Measurements from ENCODE around the gene BAG5.
"Not testable (repeated sequence)": the region's sequence is repeated elsewhere in the genome, so short reads cannot be mapped to it uniquely, and the experiment has no call there.

Gene BAG5

DNA sequence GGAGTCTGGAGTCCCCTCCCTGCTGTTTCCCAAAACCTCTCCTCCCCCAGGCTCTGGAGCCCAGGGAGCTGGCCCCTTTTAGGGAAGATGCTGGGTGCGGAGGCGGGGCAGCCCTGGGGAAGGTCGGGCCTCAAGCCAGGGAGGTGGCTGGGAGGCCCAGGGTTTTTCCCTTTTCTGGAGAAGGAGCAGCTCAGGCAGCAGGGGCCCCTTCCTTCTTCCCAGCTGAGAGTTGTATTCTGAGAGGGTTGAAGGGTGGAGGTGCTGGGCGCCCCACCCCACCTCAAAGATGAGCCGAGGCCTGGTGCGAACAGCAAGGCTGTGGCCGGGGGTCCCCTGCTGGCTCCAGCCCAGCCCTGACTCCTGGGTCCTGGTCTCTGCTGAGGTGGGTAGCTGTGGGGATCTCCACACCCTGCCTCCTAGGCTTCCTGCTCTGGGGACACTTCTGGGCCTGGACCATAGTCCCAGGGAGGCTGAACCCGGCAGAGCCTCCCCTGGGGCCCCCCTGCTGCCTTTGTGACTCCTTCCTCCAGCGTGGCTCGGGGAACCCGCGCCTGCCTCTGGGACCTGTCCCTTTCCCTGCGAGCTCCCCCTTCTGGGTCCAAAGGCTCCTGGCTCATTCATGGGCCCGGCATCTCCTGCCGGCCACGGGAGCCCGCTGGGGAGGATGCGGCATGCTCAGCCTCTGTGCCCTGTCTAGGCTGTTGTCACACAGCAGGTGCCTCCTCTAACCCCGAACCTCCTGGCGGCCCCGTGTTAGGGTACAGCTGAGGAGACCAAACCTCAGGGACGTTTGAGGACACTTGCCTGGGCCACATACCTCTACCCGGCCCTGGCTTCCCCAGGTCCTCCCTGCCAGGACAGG is 29.1 kb downstream of the BAG5 start:
- no peak for DNase-seq

DNA sequence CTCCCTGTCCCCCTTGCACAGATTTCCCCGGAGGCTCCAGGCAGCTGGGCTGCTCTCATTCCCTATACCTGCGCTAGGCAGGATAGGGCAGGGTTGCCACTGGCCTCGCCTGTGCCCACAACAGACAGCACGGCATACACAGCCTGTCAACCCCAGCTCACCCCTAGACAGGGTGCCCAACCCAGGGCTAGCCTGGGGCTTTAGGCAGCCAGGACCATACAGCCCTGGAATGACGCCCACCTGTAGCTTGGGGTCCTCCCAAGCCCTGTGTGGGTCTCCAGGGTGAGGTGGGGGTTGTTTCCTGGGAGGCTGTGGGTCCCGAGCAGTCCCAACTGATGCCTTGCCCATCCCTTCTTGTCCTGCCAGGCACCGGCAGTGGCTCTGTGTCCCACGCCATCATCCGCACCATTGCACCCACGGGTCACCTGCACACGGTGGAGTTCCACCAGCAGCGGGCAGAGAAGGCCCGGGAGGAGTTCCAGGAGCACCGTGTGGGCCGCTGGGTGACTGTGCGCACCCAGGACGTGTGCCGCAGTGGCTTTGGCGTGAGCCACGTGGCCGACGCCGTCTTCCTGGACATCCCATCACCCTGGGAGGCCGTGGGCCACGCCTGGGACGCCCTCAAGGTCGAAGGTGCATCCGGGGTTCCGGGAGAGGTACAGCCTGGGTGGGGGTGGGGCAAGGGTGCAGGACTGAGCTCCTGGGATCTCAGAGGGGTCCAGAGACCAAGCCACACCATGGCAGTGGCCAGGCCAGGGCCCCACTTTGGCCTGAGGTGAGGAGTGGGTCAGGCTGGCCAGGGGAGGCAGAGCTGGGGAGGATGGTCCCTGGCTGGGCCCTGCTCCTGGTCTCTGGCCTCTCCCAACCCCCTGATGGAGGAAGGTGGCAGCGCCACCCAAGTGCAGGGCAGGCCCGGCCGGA is 30.0 kb downstream of the BAG5 start:
- DNase-seq = no peak

DNA sequence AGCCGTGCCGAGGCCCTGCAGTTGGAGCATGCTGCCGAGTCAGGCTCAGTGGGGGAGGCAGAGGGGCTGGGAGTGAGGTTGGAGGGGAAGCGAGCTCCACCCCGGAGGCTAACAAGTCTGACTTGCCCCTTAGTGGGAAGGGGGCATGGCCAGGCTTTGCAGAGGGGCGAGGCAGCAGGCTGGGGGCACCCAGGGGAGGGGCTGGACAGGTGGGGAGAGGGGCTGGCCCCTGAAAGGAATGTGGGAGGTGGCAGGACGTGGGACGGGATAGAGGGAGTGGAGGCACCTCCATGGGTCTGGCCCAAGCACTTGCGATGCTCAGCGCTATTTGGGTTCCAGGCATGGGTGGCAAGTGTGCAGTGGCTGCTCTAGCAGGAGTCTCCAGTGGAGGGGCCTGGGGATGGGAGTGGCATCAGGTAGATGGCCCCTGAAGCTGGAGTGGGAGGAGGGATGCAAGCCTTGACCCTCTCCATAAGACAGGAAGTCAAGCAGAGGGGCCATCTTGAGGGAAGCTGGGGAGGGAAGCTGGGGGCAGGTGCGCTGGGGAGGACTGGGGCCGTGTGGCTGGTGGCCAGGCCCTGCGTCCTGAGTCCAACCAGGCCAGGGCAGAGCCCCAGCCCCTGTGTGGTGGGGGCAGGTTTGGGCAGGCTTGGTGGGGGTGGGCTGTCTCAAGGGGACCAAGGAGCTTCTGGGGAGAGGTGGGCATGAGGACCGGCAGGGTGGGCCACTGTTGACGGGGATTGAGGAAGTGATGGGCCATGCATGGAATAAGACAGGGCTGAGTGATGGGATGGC is 30.8 kb downstream of the BAG5 start:
- DNase-seq = no peak

DNA sequence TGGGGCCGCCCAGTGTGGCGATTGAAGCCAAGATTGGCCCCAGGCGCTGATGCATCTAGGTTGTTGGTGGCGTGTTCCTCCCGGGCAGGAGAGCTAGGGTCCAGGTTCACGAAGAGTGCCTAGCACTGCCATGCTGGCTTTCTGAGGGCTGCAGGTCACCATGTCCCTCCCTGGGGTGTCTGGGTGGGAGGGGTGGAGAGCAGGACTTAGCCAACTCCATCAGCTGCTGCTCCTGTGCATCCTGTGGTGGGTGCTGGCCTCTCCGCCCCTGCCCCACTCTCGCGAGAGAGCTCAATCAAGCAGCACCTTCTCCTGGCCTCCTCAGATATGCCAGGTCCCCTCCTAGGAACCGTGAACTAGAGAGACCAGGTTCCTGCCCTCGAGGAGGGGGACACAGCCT is 31.6 kb downstream of the BAG5 start:
- DNase-seq = no peak

DNA sequence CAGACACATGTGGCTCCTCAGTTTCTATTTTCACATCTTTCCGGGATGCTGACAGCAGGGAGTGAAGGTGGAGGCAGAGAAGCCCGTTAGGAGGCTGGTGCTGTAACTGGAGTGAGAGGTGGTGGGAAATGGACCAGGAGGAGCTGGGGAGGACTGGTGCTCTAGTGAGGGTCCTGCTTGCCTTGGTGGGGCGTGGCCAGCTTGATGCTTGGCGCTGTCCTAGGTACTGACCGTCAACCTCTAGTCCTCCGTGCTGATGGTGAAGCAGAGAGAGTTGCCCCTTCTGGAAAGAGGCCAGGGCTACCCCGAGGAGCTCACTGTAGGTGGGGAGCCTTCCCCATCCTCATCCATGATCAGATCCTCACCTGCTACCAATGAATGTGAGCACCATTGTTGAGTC is 32.1 kb downstream of the BAG5 start:
- no peak for DNase-seq

GRCh38 chr14:103529383-103530365 is 32.8 kb downstream of the BAG5 start:
- DNase-seq = no peak

DNA sequence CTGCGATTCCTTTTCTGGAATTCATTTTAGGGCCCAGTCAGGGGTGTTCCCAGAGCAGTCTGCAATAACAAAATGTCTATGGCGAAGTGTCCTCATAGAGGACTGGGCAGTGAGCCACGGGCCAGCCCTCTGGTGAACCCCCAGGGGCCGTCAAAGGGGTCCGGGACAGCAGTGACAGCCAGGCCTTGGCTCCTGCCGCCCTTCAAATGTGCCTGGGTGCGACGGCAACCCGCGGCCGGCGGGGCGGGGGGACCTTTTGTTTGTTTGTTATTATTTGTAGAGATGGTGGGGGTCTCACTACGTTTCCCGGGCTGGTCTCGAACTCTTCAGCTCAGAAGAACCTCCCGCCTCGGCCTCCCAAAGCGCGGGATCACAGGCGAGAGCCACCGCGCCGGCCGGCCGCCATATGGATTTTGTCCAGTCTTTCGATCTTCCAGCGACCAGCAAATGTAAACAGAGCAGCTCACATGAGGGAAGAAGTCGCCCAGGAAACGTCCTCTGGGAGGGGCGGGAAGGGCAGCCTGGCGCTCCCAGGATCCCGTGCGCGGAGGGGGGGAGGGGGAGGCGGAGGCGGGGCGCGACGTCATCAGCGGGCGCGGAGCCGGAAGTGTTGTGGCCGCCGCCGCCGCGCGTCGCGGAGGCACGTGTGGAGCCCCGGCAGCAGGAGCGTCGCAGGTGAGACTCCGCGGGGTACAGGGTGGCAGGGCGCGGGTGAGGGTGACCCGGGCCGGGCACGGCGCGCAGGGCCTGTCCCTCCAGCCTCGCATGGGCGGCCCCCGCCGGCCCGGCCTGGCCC is 33.7 kb downstream of the BAG5 start, which contains the start of gene TRMT61A:
Gene TRMT61A, plus strand, starts transcription at position 610 of the 796 bp plus-strand sequence. CDS start 783 bp downstream, outside the sequence.
- DNase-seq = peak; percentile 93

- peak; percentile 31 for DNase-seq
Observed at GRCh38 chr14:103528146-103528586, 34.3 kb downstream of the BAG5 start.

- DNase-seq = no peak
Observed at GRCh38 chr14:103527408-103528145, 34.9 kb downstream of the BAG5 start.

GRCh38 chr14:103526914-103527248 is 35.6 kb downstream of the BAG5 start:
- DNase-seq = no peak

DNA sequence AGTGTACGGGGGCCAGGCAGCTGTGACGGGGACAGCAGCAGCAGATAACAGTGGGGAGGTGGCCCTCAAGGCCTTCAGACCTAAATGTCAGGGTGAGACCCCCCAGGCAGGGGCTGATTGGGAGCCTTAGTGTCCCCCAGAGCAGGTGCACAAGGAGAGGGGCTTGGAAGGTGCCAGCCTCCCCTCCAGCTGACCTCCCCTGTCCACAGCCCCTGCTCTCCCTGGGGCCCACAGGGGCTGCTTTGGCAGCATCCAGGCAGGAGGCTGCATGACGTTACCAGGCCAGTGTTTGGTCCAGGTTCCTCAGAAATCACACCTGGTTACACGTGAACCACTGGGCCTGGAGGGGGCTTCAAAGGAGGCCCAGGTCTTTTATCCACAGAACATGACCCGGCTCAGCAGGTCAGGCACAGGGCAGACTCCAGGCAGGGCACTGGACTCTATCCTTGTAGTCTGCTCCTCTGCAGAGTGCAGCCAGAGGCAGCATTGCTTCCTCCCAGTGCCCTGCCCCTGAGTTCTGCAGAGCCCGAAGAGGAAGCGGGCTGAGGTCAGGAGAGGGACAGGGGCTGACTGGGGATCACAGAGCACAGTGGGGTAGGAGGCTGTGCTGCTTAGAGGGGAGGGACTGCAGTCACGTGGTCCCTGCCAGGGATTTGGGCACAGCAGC is 36.1 kb downstream of the BAG5 start:
- DNase-seq = no peak

DNA sequence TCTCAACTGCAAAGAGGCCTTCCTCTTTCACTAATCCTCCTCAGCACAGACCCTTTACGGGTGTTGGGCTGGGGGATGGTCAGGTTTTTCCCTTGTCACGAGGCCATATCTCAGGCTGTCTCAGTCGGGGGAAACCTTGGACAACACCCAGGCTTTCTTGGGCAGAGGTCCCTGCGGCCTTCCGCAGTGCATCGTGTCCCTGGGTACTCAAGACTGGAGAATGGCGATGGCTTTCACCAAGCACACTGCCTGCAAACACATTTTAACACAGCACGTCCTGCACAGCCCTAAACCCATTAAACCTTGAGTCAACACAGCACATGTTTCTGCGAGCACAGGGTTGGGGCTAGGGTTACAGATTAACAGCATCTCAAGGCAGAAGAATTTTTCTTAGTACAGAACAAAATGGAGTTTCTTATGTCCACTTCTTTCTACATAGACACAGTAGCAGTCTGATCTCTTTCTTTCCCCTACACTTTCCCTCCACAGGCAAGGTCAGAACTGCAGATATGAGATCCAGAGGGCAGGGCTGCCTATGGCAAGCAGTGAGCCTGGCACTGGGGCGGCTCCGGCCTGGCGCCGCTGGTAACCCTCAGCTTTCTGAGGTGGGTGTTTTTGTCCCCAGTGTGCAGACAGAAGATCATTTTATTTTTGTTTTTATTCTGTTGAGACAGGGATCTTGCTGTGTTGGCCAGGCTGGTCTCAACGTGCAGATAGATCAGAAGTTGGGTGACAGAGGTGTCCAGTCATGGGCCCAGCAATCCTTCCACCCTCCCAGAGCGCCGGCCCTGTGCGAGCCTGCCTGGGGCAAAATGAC is 36.8 kb downstream of the BAG5 start:
- DNase-seq = not testable (repeated sequence)

- no peak for DNase-seq
Observed at GRCh38 chr14:103524002-103524935, 38.2 kb downstream of the BAG5 start.

DNA sequence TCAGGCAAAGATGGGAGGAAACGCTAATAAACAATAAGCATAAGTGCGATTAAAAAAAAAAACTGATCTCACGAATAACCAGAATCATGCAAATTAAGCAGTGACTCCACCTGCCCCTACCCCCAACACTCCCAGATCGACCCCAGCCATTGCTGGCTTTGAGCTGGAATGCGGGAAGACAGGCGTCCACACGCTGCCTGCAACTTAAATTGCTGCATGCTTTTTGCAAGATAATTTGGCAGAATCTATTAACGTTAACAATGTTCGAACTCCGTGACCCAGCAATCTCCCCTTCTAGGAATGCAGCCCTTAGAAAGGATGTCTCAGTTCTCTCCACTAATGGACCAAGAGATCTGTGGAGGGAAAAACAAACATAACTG is 38.9 kb downstream of the BAG5 start:
- DNase-seq = peak; percentile 18

- DNase-seq = peak; percentile 78
Observed at GRCh38 chr14:103522649-103523574, 39.5 kb downstream of the BAG5 start, which contains the start of gene CKB. TSS of gene CKB (minus strand) at chr14:103522830. CDS start at chr14:103522493, 337 bp downstream.

- DNase-seq = peak; percentile 40
Observed at GRCh38 chr14:103521951-103522563, 40.4 kb downstream of the BAG5 start.
